NCI-H345 treated with DMSO at 0.1 percent for 48 hours (cell line): ENCODE data around the gene NTNG1.

Experiments
- DNase-seq: peaks from one replicate; lab custom pipeline; 2025; ENCODE audit not compliant: unreplicated experiment; lab: John Stamatoyannopoulos, UW

NTNG1 gene

GRCh38 chr1:107389410-107390396 is 248.9 kb downstream of the NTNG1 start:
- no peak for DNase-seq

GRCh38 chr1:107394301-107394700 is 253.5 kb downstream of the NTNG1 start:
- DNase-seq: no peak

DNA sequence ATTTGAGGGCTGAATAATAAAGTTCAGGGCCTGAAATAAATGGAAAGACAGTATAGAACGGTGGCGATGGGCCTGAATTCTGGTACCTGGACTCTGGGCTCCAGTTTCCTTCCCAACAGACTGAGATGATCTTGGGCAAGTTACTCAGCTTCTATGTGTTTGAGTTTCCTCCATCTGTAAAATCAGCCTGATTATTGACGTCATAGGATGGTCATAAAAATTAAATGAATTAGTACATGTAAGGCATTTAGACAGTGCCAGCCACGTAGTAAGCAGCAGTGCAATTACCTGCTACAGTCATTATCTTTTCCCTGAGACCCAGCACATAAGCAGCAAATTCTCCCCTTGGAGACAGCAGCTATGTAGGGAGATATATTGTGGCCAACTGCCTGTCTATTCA is 260.9 kb downstream of the NTNG1 start:
- DNase-seq: no peak

GRCh38 chr1:107404756-107405155 is 263.9 kb downstream of the NTNG1 start:
- no peak for DNase-seq

DNA sequence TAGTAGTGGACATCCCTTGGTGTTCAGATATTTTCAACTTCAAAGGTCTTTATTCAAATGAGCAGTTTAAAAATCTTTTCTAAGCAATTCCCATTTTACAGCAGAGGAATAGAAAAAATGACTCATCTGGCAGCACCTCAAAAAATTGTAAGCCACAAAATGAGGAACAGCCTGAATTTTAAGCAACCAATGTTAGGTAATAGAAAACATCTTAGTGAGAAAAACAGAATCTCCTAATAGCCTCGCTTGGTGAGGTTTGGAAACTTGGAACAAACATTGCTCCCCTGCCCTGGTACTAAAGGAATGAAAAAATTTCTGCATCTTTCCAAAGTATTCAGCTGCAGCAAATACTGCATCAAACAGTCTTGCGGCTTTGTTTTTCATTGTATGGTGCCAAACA is 264.4 kb downstream of the NTNG1 start:
- no peak for DNase-seq

DNA sequence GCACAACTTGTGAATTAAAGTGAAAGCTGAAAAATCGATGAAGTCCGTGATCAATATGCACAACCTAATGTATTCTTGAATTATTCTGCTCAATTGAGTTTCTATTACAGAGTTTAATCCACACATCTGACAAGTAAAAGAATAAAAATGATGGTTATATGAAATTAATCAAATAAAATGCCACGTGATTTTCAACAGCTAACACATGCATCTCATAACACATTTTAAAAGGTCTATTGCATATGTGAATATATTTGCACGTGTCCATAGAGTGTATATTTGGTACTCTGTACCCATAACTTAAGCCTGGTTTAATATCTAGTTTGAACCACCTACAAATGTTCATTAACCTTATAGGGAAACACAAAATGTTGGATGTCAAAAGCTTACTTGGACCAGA is 266.2 kb downstream of the NTNG1 start:
- no peak for DNase-seq

GRCh38 chr1:107413546-107413945 is 272.7 kb downstream of the NTNG1 start:
- DNase-seq: no peak

DNA sequence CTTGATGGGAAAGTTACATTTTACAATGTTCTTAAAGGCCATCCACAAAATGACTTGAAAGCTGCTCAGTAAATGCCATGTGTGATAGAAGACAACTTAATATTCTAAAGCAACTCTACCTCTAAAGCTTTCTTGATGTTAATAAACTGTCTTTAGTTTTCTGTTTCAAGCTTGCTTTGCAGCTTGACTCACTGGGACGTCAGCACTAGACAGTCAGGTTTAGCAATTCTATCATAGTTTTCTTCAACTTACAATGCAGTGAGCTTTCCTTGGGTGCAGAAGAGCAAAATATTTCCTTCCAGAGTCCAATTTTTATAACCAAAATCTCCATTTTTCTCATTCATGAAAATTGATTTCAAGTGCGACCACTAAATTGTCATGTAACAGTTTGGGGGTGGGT is 273.1 kb downstream of the NTNG1 start:
- DNase-seq: no peak

GRCh38 chr1:107414550-107414949 is 273.7 kb downstream of the NTNG1 start:
- DNase-seq: no peak

DNA sequence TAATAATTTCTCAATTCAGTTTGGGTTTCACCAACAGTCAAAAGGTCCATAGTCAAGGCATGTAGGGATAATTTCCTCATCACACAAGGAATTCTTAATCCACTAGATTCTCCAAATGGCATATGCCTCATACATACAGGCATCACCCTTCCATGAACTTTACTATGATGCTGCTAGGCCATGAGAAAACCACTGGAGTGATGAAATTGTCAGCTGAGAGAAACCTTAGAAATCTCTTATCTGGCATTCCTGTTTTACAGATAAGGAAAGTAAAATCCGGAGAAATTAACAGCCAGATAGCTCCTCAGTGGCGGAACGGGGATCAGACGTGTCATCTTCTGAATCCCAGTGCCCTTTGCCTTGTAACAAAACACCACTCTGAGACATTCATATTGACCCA is 274.4 kb downstream of the NTNG1 start:
- no peak for DNase-seq

DNA sequence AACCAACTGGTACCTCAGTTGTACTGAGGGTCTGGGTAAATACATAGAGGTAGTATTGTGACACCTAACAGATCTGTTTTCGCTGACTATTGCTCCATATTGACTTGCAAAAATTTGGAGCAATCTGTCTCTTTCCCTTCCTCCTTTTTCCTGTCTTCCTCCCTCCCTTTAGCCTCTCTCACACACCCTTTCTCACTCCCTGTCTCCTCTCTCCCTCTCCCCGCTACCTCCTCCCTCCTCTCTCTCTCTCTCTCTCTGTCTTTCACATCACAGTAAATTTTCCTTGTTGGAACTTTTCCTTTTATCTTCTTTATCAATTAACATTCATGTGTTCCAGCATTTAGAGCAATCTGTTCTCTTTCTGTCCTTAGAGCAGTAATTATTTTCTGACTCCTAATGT is 278.2 kb downstream of the NTNG1 start:
- no peak for DNase-seq

DNA sequence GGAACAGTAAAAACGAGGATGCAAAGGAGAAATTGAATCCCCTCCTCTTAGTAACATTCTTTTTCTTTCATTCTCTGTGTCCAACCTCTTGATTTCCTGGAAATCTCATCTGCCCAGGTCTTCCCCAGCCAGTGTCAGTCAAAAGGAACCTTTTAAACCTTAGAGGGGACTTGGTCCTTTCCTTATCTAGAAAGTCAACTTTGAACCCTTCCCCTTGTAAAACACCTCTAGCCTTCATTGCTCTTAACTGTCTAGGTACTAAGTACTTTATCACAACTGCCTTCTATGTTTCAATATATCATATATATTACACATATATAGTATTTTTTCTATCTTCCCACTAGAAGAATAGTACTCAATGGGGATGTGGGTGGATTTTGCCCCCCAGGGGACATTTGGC is 282.1 kb downstream of the NTNG1 start:
- no peak for DNase-seq

DNA sequence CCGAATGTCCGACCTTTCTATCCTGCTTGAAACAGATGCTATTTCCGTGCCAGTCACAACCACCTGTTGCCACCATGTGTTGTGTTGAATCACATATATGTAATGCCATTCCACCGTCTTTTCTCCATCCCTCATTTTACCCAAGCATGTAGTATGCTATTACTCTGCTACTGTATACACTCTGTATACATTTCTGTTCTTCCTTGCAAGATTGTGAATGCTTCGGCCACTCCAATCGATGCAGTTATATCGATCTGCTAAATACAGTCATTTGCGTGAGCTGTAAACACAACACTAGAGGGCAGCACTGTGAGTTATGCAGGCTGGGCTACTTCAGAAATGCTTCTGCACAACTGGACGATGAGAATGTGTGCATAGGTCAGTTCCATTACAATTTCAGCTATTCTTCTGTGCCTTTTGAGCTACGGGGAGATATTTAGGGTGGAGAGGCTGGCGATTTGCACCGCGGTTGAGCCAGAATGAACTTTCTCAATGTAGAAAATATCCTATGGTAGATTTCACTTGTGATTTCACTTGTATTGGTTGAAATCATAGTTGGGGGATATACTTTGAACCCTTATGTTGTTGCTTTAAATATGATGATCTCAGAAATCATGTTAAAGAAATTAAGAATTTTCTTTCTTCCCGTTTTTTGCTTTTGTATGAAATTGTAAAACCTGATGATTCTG is 289.8 kb downstream of the NTNG1 start:
- no peak for DNase-seq

- no peak for DNase-seq
These were observed 291.3 kb downstream of the NTNG1 start for GRCh38 chr1:107432108-107432507.

- no peak for DNase-seq
These were observed 292.2 kb downstream of the NTNG1 start for GRCh38 chr1:107433068-107433467.

DNA sequence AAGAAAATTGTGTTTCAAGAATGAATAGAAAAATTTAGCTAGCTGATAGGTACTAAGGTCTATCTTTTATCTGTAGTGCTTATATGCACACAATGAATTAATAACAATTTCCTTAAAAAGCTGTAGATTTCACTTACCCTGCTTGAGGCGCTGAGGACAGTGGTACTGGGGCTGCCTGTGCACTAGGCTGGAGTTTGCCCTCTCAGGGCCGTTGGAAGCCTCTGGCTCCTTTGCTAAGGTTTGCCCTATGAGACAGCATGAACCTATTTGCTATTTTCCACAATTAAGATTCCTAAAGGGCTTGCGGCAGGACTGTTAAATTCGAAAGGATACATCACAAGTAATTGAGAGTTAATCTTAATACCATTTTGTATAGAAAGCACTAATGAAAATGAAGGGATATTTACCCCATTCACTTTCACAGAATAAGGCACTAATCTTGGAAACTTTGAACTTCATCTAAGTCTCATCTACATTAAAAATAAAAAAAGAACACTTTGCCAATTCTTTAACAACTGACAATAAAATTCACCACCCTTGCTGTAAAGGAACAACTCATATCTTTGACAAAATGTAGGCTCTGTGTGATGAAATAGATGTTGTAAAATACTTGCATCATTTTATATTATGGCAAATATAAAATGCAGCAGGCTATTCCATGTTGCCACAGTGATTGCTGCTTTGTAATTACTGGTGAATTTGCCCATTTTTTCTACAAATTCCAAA is 293.0 kb downstream of the NTNG1 start:
- no peak for DNase-seq

GRCh38 chr1:107434361-107434693 is 293.5 kb downstream of the NTNG1 start:
- DNase-seq: no peak

DNA sequence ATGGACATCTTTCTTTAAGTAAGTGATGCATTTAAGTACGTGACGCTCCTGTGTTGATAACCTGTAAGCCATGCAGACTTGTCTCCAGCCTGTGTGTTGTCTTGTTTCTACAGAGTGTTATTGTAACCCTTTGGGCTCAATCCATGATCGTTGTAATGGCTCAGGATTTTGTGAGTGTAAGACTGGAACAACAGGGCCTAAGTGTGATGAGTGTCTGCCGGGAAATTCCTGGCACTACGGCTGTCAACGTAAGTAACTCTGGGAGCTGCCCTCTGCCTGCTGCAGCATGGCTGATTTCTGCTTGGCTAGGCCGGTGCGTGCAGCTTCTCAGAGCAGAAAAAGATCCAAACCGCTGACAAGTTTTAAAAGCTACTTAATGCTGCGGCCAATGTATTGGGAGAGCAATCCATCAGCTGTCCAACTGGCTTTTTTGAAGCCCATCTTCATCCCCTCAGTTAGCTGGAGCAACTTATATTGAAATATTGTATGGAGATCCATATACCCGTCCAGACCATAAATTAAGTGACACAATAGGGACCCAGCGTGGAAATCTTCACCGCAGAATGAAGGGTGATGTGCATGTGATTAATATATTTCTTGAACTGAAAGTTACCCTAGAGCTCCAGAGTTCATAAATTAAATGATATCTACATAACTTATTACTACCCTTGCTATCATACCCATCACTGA is 295.9 kb downstream of the NTNG1 start:
- no peak for DNase-seq

- no peak for DNase-seq
These were observed 298.7 kb downstream of the NTNG1 start for GRCh38 chr1:107439567-107439966.

DNA sequence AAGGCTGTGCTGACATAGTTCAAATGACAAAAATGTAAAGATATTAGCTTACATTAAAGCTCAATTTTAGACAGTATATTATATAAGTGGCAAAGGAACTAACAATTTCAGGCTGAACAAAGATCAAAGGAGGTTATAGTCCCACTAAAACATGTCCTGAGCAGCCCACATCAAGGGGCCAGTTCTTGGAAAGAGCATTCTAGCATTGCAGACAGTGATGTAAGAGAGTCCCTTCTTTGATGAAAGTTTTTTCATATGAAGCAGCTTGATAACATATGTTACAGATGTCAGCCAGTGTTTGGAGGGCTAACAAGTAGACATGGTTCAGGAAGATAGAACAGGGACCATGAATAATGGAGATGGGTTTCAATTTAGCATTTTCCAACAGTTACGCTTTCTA is 301.7 kb downstream of the NTNG1 start:
- no peak for DNase-seq

- DNase-seq: no peak
These were observed 302.2 kb downstream of the NTNG1 start for GRCh38 chr1:107443027-107443426.
